ENCODE measurements around the gene PSEN1.

Gene PSEN1

DNA sequence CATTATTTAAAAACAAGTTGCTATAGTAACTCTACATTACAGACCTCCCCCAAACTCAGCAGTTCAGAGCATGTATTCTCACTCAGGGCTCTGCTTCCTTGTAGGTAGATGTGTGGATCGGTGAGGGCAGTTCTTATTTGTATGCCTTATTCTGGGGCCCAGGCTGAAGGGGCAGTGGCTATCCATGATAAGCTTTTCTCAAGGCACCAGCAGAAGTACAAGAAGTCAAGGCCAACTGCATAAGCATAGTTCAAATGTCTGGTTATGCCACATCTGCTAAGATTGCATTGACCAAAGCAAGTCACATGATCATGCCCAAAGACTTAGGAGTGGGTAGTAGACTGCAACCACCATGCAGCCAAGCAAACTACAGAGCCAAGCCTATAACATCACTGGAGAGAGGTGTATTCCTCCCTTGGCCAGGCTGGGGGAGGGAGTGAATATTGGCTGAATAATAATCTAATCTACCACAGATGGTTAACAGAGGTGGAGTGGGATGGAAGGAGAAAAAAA is 4.6 kb downstream of the PSEN1 start:
- no peak for DNase-seq (ENCODE audit: low read depth)
- H3K4me3 ChIP-seq (ENCODE audit: low read depth, low read length): no peak overlapping the region
- TF ChIP-seq CTCF (IDR thresholded peaks at IDR 0.05; ENCODE audit: insufficient read depth, low read depth, low read length, missing control alignments): no peak

DNA sequence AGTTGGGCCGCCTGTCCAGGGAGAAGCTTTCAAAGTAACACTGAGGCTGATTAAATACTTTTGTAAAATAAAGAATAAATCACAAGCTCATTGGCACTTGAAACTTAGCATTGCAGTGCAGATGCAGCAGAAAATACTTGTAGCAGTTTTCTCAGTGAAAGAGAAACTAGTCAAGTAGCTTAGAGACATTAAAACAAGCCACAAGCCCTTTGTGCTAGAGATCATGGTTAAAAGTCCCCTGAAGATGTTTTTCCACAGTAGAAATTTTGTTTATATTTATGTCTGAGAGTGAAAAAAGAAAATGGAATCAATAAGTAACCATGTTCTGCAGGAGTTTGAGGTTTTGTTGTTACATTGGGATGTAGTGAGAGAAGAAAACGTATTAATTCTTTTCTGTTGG is 5.9 kb downstream of the PSEN1 start:
- DNase-seq (ENCODE audit: low read depth): peak; percentile 62
- no peak for TF ChIP-seq CTCF (IDR thresholded peaks at IDR 0.05; ENCODE audit: insufficient read depth, low read depth, low read length, missing control alignments)
- H3K4me3 ChIP-seq (ENCODE audit: low read depth, low read length): no peak overlapping the region

DNA sequence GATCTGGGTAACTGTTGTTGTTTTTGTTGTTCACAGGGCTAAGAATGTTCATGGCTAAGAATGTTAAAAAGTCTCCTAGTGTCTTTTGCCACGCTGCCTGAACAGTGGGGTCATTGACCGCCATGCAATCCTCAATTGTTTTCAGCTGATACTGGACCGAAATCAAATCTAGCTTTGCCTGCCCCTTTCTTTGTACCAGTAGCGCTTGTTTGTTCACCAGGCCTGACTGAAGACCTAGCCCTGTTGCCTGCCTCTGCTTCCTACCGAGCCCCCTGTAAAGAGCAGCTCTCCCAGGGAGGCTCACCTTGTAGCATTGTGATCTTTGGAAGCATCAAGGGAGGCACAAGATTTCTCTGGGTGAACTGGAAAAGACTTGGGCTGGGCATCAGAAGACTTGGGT is 6.7 kb downstream of the PSEN1 start:
- DNase-seq (ENCODE audit: low read depth): no peak
- no peak for TF ChIP-seq CTCF (IDR thresholded peaks at IDR 0.05; ENCODE audit: insufficient read depth, low read depth, low read length, missing control alignments)
- no peak overlapping the region for H3K4me3 ChIP-seq (ENCODE audit: low read depth, low read length)

- no peak for DNase-seq (ENCODE audit: low read depth)
- no peak for TF ChIP-seq CTCF (IDR thresholded peaks at IDR 0.05; ENCODE audit: insufficient read depth, low read depth, low read length, missing control alignments)
Observed at GRCh38 chr14:73143617-73144016, 7.3 kb downstream of the PSEN1 start.

DNA sequence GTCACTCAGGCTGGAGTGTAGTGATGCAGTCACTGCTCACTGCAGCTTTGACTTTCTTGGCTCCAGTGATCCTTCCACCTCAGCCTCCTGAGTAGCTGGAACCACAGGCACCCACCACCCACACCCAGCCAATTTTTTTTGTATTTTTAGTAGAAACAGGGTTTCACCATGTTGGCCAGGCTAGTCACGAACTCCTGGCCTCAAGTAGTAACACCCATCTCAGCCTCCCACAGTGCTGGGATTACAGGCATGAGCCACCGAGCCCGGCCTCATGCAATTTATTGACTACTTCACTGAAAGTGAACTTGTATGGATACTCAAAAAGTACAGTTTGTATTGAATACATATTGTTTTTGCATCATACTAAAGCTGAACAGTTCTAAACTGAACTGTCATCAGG is 9.1 kb downstream of the PSEN1 start:
- no peak for TF ChIP-seq CTCF (IDR thresholded peaks at IDR 0.05; ENCODE audit: insufficient read depth, low read depth, low read length, missing control alignments)
- H3K4me3 ChIP-seq (ENCODE audit: low read depth, low read length): no peak overlapping the region
- DNase-seq (ENCODE audit: low read depth): no peak

More at GRCh38 chr14:73143617-73144016, 7.3 kb downstream of the PSEN1 start:
- no peak overlapping the region for H3K4me3 ChIP-seq (ENCODE audit: low read depth, low read length)

GRCh38 chr14:73146111-73146510 is 9.8 kb downstream of the PSEN1 start:
- TF ChIP-seq CTCF (IDR thresholded peaks at IDR 0.05; ENCODE audit: insufficient read depth, low read depth, low read length, missing control alignments): no peak
- DNase-seq (ENCODE audit: low read depth): no peak
- H3K4me3 ChIP-seq (ENCODE audit: low read depth, low read length): no peak overlapping the region

- DNase-seq (ENCODE audit: low read depth): no peak
- TF ChIP-seq CTCF (IDR thresholded peaks at IDR 0.05; ENCODE audit: insufficient read depth, low read depth, low read length, missing control alignments): no peak
- no peak overlapping the region for H3K4me3 ChIP-seq (ENCODE audit: low read depth, low read length)
Observed at GRCh38 chr14:73149753-73150152, 13.4 kb downstream of the PSEN1 start.

Data from GM12865 (cell line).